Cardiac muscle cell (in vitro differentiated cells and primary cell): ENCODE measurements around the gene KAZN. TPM values are rescaled to one million over a fixed set of nuclear protein-coding genes. Genes with fewer than 3 reads are reported as not detected.

ENCODE experiments used
- DNase-seq, 2 donors: peaks; one replicate each; pipeline versions ENCODE4 v3.0.0 to v3.0.0-alpha.2; 2010 to 2017; ENCODE audit warnings: low read depth in 1 of 2, low spot score in 1 of 2
- H3K27ac ChIP-seq: fragments of 200-600 bp; sonication (generic); 2 replicates; pipeline ENCODE4 v1.5.1; 2016
- H3K27me3 ChIP-seq: fragments of 200-600 bp; sonication (generic); 2 replicates; pipeline ENCODE4 v1.6.0; 2016; ENCODE audit warnings: control low read depth
- H3K36me3 ChIP-seq: fragments of 200-600 bp; sonication (generic); 2 replicates; pipeline ENCODE4 v1.5.1; 2016; ENCODE audit warnings: control low read depth
- H3K4me1 ChIP-seq: fragments of 200-600 bp; sonication (generic); 2 replicates; pipeline ENCODE4 v1.8.1; 2017; ENCODE audit warnings: low read depth, mild to moderate bottlenecking, mixed run types
- H3K4me3 ChIP-seq: fragments of 200-600 bp; sonication (generic); 2 replicates; pipeline ENCODE4 v1.5.1; 2016; ENCODE audit warnings: mild to moderate bottlenecking
- H3K9me3 ChIP-seq: fragments of 200-600 bp; sonication (generic); 2 replicates; pipeline ENCODE4 v1.5.1; 2017; ENCODE audit warnings: low read depth, mild to moderate bottlenecking, control low read depth
- CTCF ChIP-seq: IDR thresholded peaks from 2 replicates; pipeline ENCODE4 v1.5.1; 2012; ENCODE audit warnings: low read depth, mild to moderate bottlenecking, low read length
- polyA plus RNA-seq: library from polyadenylated mRNA; unstranded; fragments of >200 nt; fragmentation: Nextera tagmentation; extraction: Ambion mirVana; gene quantifications from 2 replicates; pipeline ENCODE4 v1.2.1, GENCODE V29; 2016
- total RNA-seq: library from RNA; depleted of rRNA; stranded (reverse); fragments of >200 nt; gene quantifications from 2 replicates; pipeline ENCODE4 v1.2.3, GENCODE V29; 2016

Gene KAZN
- total and polyA plus RNA-seq, 2 experiments from 2014 or later = 17.5 to 26.9 TPM

GRCh38 chr1:14613926-14614325, 15.4 kb downstream of the KAZN start:
- no peak for TF ChIP-seq CTCF
- Histone ChIP-seq H3K27me3 (no peaks in the 10 kb centered on the region), H3K4me3 (no peak overlapping the region), H3K27ac (no peak overlapping the region), H3K36me3 (no peaks in the 10 kb centered on the region), H3K4me1 (peaks cover 32% of the 10 kb centered on the region), H3K9me3 (no peaks in the 10 kb centered on the region)
- no peak for DNase-seq

GRCh38 chr1:14614341-14614740, 15.9 kb downstream of the KAZN start:
- DNase-seq = no peak
- H3K36me3 ChIP-seq = no peaks in the 10 kb centered on the region
- peaks cover 35% of the 10 kb centered on the region for H3K4me1 ChIP-seq
- H3K4me3 ChIP-seq = no peak overlapping the region
- no peaks in the 10 kb centered on the region for H3K9me3 ChIP-seq
- no peak overlapping the region for H3K27ac ChIP-seq
- no peak for TF ChIP-seq CTCF
- H3K27me3 ChIP-seq = no peaks in the 10 kb centered on the region

GRCh38 chr1:14615549-14616218, 17.2 kb downstream of the KAZN start:
- no peak overlapping the region for H3K27ac ChIP-seq
- H3K36me3 ChIP-seq = no peaks in the 10 kb centered on the region
- no peak for DNase-seq
- H3K4me1 ChIP-seq = peaks cover 46% of the 10 kb centered on the region
- TF ChIP-seq CTCF = no peak
- no peaks in the 10 kb centered on the region for H3K9me3 ChIP-seq
- H3K27me3 ChIP-seq = no peaks in the 10 kb centered on the region
- H3K4me3 ChIP-seq = no peak overlapping the region

GRCh38 chr1:14616632-14617396, 18.3 kb downstream of the KAZN start:
- Histone ChIP-seq H3K36me3 (no peaks in the 10 kb centered on the region), H3K27me3 (no peaks in the 10 kb centered on the region), H3K9me3 (no peaks in the 10 kb centered on the region), H3K27ac (peak overlapping the region; percentile 93), H3K4me3 (no peak overlapping the region), H3K4me1 (peaks cover 51% of the 10 kb centered on the region)
- no peak for DNase-seq
- TF ChIP-seq CTCF = no peak

GRCh38 chr1:14617791-14618190, 19.3 kb downstream of the KAZN start:
- no peaks in the 10 kb centered on the region for H3K27me3 ChIP-seq
- no peak for TF ChIP-seq CTCF
- no peak overlapping the region for H3K4me3 ChIP-seq
- DNase-seq = peak in 1 of 2 donors; percentile 87
- no peaks in the 10 kb centered on the region for H3K9me3 ChIP-seq
- H3K27ac ChIP-seq = peak overlapping the region; percentile 93
- H3K4me1 ChIP-seq = peaks cover 51% of the 10 kb centered on the region
- no peaks in the 10 kb centered on the region for H3K36me3 ChIP-seq
